Tibial artery (tissue), 4 donors: ENCODE measurements around the gene PCNT.

Experiments used
- DNase-seq, 2 donors: peaks; one replicate each; pipeline ENCODE4 v3.0.0-alpha.2; 2019
- H3K27ac ChIP-seq, 2 donors: fragments of 200-600 bp; sonication (generic) in 1 of 2; 1 replicate in 1 of 2; 2 replicates in 1 of 2; pipeline ENCODE4 v1.5.1; 2018 to 2019; ENCODE audit warnings: mild to moderate bottlenecking in 1 of 2
- H3K27me3 ChIP-seq, 2 donors: fragments of 200-600 bp; sonication (generic) in 1 of 2; one replicate each; pipeline versions ENCODE4 v1.5.1 to v1.6.0; 2016 to 2019
- H3K36me3 ChIP-seq, 3 donors: fragments of 200-600 bp; sonication (generic) in 2 of 3; one replicate each; pipeline ENCODE4 v1.5.1; 2016 to 2019; ENCODE audit warnings: mild to moderate bottlenecking in 2 of 3
- H3K4me1 ChIP-seq, 4 donors: fragments of 200-600 bp; sonication (generic) in 2 of 4; 1 replicate in 3 of 4; 2 replicates in 1 of 4; pipeline ENCODE4 v1.5.1; 2016 to 2019
- H3K4me3 ChIP-seq, 2 donors: fragments of 200-600 bp; sonication (generic) in 1 of 2; 1 replicate in 1 of 2; 2 replicates in 1 of 2; pipeline ENCODE4 v1.5.1; 2018 to 2019; ENCODE audit warnings: mild to moderate bottlenecking in 2 of 2
- H3K9me3 ChIP-seq, 3 donors: fragments of 200-600 bp; sonication (generic) in 1 of 3; one replicate each; pipeline ENCODE4 v1.5.1; 2016 to 2019
- intact Hi-C: fragments of 100-400 bp; cut with DNase I; formaldehyde crosslinking; loops from one replicate; pipeline ENCODE4 v1.15.0; 2023; ENCODE audit warnings: low total_unique reads
- TF ChIP-seq, protein P1 (sequence below), 2 experiments: fragments of 200-600 bp in 1 of 2; fragments of 450-650 bp in 1 of 2; IDR thresholded peaks; one replicate each; pipeline ENCODE4 v1.5.1; 2017 to 2019; ENCODE audit warnings: antibody characterized with exemption in 2 of 2, mild to moderate bottlenecking in 1 of 2, moderate library complexity in 1 of 2

Gene PCNT

DNA sequence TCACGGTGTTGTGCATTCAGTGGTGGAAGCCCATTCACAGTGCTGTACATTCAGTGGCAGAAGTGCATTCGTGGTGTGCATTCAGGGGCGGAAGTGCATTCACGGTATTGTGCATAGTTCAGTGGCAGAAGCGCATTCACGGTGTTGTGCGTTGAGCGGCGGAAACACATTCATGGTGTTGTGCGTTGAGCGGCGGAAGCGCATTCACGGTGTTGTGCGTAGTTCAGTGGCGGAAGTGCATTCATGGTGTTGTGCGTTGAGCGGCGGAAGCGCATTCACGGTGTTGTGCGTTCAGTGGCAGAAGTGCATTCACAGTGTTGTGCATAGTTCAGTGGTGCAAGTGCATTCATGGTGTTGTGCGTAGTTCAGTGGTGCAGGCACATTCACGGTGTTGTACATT lies 60.6 kb downstream of the PCNT start:
- H3K4me1 ChIP-seq: no peaks in the 10 kb centered on the region
- intact Hi-C loops: no loop called here
- no peaks in the 10 kb centered on the region for H3K9me3 ChIP-seq
- peaks cover 10 to 62% (median 51%) of the 10 kb centered on the region in 3 donors for H3K36me3 ChIP-seq
- no peak overlapping the region for H3K27ac ChIP-seq
- TF ChIP-seq, protein P1, sequence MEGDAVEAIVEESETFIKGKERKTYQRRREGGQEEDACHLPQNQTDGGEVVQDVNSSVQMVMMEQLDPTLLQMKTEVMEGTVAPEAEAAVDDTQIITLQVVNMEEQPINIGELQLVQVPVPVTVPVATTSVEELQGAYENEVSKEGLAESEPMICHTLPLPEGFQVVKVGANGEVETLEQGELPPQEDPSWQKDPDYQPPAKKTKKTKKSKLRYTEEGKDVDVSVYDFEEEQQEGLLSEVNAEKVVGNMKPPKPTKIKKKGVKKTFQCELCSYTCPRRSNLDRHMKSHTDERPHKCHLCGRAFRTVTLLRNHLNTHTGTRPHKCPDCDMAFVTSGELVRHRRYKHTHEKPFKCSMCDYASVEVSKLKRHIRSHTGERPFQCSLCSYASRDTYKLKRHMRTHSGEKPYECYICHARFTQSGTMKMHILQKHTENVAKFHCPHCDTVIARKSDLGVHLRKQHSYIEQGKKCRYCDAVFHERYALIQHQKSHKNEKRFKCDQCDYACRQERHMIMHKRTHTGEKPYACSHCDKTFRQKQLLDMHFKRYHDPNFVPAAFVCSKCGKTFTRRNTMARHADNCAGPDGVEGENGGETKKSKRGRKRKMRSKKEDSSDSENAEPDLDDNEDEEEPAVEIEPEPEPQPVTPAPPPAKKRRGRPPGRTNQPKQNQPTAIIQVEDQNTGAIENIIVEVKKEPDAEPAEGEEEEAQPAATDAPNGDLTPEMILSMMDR (IDR thresholded peaks at IDR 0.05): no peak
- no peak for DNase-seq
- no peaks in the 10 kb centered on the region for H3K27me3 ChIP-seq
- no peak overlapping the region for H3K4me3 ChIP-seq

DNA sequence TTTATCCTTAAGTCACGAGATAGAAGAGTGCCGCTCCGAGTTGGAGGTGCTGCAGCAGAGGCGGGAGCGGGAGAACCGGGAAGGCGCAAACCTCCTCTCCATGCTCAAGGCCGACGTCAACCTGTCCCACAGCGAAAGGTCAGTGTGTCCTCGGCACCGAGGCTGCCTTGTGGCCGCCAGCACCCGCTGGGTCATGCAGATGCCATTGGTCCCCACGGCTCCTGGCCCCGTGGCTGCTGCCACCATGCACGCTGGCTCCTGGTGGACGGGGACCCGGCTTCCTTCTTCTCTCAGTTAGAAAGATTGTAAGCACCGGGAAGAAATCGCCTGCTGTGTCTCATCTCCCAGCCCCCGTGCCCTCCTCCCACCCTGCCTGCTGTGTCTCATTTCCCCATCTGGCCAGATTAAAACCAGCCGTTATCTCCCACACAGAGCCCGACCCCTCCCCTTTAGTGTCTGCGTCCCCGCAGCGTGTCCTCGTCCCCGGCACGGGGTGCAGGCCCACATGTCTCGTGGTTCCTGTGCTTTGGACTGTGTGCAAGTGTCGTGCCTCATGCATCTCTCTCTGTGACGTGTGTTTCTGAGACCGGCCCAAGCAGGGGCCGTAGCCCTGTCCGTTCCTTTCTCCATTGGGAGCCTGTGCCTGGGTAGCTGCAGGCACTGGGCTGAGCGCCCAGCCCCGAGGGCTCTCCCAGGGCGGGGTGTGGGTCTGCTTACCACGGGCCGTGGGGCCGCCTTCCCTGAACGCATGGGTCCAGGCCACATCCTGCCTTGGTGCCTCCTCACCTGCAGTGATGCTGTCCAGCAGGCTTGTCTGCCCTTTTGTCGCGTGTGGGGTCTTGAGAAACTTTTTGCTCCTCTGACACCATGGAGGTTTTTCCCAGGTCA lies 62.1 kb downstream of the PCNT start:
- Histone ChIP-seq H3K9me3 (no peaks in the 10 kb centered on the region), H3K4me1 (no peaks in the 10 kb centered on the region), H3K36me3 (peaks cover 15 to 78% (median 65%) of the 10 kb centered on the region in 3 donors), H3K4me3 (no peak overlapping the region), H3K27me3 (no peaks in the 10 kb centered on the region), H3K27ac (no peak overlapping the region)
- intact Hi-C loops: no loop called here
- DNase-seq: no peak
- TF ChIP-seq, protein P1 (IDR thresholded peaks at IDR 0.05): no peak

DNA sequence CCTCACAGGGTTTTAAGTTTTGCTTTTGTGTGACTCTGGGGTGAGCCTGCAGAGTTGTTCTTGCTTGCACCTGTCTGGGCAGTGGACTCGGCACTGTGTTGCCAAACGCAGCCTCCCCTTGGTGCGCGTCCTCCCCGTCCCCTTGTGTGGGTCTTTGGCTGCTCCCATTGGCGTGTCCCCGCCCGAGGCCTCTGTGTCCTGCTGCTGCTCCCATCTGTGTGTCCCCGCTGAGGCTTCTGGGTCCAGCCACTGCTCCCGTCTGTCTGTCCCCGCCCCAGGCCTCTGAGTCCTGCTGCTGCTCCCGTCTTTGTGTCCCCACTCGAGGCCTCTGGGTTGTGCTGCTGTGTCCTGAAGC lies 62.8 kb downstream of the PCNT start:
- no peak for DNase-seq
- Histone ChIP-seq H3K27me3 (no peaks in the 10 kb centered on the region), H3K36me3 (peaks cover 20 to 84% (median 69%) of the 10 kb centered on the region in 3 donors), H3K27ac (no peak overlapping the region), H3K4me1 (no peaks in the 10 kb centered on the region), H3K9me3 (no peaks in the 10 kb centered on the region), H3K4me3 (no peak overlapping the region)
- intact Hi-C loops: no loop called here
- TF ChIP-seq, protein P1 (IDR thresholded peaks at IDR 0.05): no peak

DNA sequence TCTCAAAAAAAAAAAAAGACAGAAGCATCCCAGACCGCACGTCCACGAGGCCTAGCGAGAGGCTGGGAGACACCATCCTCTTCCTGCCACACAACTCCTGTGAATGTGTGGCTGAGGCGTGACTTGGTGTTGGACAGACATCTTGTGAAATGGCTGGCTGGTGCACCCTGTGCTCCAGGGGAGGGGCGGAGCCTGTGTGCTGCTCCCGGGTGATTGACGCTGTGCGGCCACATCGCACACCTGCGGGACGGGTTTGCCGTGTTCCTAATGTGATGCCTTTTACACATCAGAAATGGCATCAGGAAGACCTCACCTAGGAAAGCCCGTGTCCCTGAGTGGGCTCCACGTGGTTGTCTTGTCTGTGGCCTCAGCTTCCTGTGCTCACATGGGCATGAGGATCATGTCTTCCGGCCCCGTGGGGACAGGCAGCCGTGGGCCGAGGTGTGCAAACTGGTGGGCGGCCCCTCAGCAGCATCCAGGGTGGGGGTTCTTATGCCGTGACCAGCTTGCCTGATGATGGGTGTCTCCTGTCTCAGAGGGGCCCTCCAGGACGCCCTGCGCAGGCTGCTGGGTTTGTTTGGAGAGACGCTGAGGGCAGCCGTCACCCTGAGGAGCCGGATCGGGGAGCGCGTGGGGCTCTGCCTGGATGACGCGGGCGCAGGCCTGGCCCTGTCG lies 64.4 kb downstream of the PCNT start:
- no peak for DNase-seq
- no peak overlapping the region for H3K4me3 ChIP-seq
- no peak overlapping the region for H3K27ac ChIP-seq
- no peaks in the 10 kb centered on the region for H3K27me3 ChIP-seq
- TF ChIP-seq, protein P1 (IDR thresholded peaks at IDR 0.05): no peak
- intact Hi-C loops: no loop called here
- no peaks in the 10 kb centered on the region for H3K9me3 ChIP-seq
- no peaks in the 10 kb centered on the region for H3K4me1 ChIP-seq
- H3K36me3 ChIP-seq: peaks cover 20 to 79% (median 64%) of the 10 kb centered on the region in 3 donors

DNA sequence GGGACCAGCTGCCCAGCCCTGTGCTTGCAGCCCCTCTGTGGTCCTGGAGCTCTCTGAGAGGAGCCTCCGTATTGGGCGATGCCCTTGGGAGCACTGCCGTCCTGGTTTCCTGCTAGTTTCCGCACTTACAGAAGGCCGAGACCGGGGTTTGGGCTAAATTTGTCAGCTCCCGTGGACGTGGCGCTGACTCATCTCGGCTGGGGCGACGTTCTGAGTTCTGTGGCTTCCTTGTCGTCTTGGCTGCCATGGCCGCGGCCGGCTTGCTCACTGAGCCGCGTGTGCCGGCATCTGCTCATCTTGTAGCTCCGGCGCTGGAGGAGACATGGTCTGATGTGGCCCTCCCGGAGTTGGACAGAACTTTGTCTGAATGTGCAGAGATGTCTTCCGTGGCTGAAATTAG lies 64.9 kb downstream of the PCNT start:
- DNase-seq: no peak
- TF ChIP-seq, protein P1 (IDR thresholded peaks at IDR 0.05): no peak
- intact Hi-C loops: no loop called here
- peaks cover 20 to 85% (median 69%) of the 10 kb centered on the region in 3 donors for H3K36me3 ChIP-seq
- no peaks in the 10 kb centered on the region for H3K4me1 ChIP-seq
- H3K4me3 ChIP-seq: no peak overlapping the region
- H3K27me3 ChIP-seq: no peaks in the 10 kb centered on the region
- H3K9me3 ChIP-seq: no peaks in the 10 kb centered on the region
- H3K27ac ChIP-seq: no peak overlapping the region
